HT1080 (cell line): ENCODE results near the gene CHAC1. TPM values are rescaled to one million over a fixed set of nuclear protein-coding genes. Genes with fewer than 3 reads are reported as not detected.

Experiments
- DNase-seq: peaks from one replicate; pipeline ENCODE4 v3.0.0-alpha.2; 2015; ENCODE audit warnings: low read depth
- total RNA-seq: library from RNA; depleted of rRNA; stranded (reverse); fragments of >200 nt; shearing (Covaris generic); gene quantifications from 2 replicates; pipeline ENCODE4 v1.2.3, GENCODE V29; 2014

Gene CHAC1
- total RNA-seq, 1 experiment from 2014 or later, result 11.8 TPM

GRCh38 chr15:40923551-40923950 is 29.7 kb upstream of the CHAC1 start:
- no peak for DNase-seq

GRCh38 chr15:40925495-40925862 is 27.8 kb upstream of the CHAC1 start:
- no peak for DNase-seq

DNA sequence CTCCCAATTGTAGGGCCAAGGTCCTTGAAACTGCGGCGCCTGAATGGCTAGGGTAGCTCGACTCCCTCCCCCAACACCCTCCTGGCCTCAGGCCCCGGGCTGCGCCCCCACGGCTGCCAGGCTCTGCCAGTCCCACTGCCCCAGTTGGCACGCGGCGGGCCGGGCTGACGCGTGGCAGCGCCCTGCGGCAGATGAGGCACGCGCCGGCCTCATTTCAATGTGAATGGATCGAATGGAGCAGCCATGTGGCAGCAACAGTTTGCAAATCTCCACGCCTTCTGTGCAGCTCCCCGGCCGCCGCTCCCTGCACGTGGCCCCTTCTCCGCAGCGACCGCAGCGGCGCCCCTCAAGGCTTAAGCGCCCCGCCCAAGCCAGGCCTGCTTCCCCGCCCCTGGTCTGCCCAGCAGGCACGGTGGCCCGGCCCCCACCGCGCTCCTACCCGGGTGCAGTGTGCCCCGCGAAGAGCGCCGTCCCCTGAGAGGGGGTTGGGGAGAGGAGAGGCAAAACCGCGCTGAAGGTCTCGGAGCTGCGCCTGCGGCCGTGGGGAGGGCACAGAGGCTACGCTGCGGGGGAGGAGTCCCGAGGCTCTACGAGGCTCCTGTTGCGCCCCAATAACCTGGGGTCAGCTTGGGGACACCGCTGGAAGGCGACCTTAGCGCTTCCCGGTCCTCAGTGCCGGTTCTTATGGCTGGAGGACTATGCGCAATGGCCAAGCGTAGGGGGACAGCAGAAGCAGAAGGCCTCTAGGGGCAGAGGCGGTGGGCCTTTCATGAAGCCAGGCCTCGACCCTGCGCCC is 27.2 kb upstream of the CHAC1 start:
- no peak for DNase-seq

DNA sequence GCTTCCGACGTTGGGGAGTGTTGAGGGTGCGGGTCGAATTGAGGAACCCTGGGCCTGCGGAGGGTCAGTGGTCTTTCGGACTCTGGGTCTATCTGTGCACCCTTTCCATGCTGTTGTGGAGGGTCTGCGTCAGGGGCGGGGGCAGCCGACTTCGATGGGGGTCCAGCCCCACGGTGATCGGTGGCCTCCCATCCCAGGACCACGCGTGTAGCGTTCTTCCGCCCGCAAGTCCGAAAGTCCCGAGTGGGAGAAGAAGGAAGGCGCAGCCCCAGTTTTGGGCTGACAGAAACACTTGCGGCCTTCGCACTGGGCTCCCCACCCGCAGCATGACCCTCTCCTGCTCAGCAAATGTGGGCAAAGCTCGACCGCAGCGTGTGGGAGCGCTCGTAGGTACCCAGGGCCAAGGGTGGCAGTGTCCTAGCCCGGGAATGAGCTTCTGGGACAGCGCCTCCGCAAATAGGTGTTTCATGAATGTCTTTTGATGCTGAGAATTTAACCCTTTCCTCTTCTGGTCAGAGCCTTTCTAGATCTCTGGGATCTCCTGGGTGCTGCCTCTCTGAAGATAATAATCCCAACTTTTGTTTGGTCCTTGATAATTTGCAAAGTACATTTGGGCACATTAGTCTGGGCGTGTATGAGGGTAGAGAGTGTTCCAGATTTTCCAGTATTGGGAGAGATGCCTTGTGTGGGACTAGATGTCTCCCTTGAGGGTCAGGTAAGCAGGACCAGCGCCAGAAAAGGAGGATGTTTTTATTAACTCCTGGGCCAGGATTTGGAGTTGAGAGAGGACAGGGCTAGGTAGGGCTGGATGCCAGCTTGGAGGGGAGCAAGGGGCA is 26.4 kb upstream of the CHAC1 start:
- DNase-seq, result no peak

DNA sequence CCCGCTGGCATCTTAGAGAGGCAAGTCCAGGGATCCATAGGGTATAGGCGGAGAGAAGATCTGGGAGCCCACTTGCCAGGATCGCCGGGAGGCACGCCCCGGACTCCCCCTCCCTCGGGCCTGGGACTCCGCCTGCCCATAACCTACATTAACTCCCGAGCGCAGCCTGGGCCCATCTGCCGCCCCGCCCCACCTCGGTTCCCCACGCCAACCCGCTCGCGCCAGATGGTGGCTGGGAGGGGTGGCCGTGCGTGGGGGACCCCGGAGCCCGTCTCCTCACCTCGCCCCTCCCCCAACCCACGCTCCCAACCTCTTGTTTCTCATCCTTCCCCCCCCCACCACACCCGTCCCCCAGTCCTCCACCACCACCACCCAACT is 25.8 kb upstream of the CHAC1 start:
- DNase-seq, result no peak

GRCh38 chr15:40927873-40928806 is 25.1 kb upstream of the CHAC1 start:
- no peak for DNase-seq

- DNase-seq, result peak; percentile 77
Measured at GRCh38 chr15:40928821-40929659, 24.2 kb upstream of the CHAC1 start, which contains the start of gene DLL4. Gene DLL4, plus strand, starts transcription at chr15:40929340. Its CDS starts 329 bp downstream, at chr15:40929669.

DNA sequence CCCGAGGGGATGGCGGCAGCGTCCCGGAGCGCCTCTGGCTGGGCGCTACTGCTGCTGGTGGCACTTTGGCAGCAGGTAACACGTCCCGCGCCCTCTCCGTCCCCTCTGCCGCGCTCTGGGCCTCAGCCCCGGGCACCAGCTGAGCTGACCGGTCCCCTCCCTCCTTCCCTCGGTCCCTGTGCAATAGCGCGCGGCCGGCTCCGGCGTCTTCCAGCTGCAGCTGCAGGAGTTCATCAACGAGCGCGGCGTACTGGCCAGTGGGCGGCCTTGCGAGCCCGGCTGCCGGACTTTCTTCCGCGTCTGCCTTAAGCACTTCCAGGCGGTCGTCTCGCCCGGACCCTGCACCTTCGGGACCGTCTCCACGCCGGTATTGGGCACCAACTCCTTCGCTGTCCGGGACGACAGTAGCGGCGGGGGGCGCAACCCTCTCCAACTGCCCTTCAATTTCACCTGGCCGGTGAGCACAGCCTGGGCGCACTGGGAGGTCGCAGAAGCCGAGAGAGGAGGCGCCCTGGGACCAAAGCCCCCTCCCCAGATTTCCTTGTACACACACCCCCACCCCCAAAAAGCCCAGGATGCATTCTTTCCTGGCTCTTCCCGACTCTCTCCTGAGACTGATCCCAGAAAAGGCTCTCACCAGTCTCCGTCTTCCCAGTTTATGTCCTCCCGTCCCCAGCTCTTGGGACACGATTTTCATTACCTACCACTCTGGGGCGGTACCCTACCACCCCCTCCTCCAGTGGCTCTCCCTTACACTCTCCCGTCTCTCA is 23.4 kb upstream of the CHAC1 start:
- DNase-seq, result peak; percentile 34

DNA sequence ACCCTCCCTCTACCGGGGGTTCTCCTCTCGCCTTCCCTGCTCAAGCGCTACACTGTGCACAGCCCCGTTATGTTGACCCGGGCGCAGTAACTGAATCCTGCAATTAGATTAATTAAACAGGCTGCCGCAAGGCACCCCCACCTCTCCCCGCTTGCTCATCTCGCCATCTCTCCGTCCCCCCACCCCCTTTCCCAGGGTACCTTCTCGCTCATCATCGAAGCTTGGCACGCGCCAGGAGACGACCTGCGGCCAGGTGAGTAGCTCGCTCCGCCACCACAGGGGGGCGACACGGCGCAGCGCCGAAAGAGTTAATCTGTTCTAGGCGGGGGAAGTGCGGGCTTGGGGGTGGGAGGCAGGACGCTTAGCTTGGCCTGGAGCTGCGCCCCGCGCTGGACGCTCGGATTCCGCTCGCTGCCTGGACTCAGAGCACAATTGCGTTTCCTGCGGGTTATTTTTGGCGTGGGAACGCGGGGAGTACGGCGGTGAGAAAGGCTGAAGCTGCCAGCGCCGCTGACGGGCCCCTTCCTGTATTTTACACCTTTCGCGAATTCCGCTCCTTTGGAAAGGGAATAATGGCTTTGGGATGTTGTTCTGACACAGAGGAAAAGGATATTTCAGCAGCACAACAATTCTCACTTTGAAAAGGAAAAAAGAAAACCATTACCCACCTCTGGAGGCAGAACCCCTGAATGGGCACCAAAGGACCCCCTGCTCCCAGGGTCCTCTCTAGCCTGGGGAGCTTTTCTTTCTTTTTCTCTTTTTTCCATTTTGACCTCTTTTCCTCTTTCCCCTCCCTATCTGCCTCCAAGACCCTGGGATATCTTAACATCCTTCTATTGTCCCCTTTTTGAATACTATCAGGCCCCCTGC is 22.6 kb upstream of the CHAC1 start:
- no peak for DNase-seq

GRCh38 chr15:40931300-40932142 is 21.8 kb upstream of the CHAC1 start:
- no peak for DNase-seq

DNA sequence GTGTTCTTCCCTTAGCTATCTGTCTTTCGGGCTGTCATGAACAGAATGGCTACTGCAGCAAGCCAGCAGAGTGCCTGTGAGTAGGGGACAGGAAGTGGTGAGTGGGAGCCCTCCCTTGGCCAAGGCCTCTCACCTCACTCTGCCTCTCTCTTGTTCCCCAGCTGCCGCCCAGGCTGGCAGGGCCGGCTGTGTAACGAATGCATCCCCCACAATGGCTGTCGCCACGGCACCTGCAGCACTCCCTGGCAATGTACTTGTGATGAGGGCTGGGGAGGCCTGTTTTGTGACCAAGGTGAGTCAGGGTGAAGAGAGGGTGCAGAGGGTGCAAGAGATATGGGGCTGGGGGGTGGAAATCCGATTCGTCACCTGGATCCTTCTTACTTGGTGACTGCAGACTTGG is 21.1 kb upstream of the CHAC1 start:
- DNase-seq, result no peak

- DNase-seq, result no peak
Measured at GRCh38 chr15:40932649-40933516, 20.4 kb upstream of the CHAC1 start.

- DNase-seq, result no peak
Measured at GRCh38 chr15:40933517-40933902, 19.8 kb upstream of the CHAC1 start.

- no peak for DNase-seq
Measured at GRCh38 chr15:40934457-40934856, 18.8 kb upstream of the CHAC1 start.

GRCh38 chr15:40936234-40936708 is 17.0 kb upstream of the CHAC1 start:
- DNase-seq, result no peak
